HFFc6 (cell line): Measurements from ENCODE around the gene STXBP6. TPM values are rescaled to one million over a fixed set of nuclear protein-coding genes. Genes with fewer than 3 reads are reported as not detected.
"Not testable (repeated sequence)": the region's sequence is repeated elsewhere in the genome, so short reads cannot be mapped to it uniquely, and the experiment has no call there.

Source experiments
- DNase-seq: peaks from one replicate; pipeline ENCODE4 v3.0.0-alpha.2; 2018
- H3K27ac Mint-ChIP-seq: 2 replicates; pipeline ENCODE4 v1.8.0; 2020; ENCODE audit warnings: mild to moderate bottlenecking, mixed read lengths
- H3K27me3 Mint-ChIP-seq: 2 replicates; pipeline ENCODE4 v1.8.0; 2021; ENCODE audit warnings: mild to moderate bottlenecking, moderate library complexity, mixed read lengths; ENCODE audit not compliant: insufficient read depth
- H3K36me3 Mint-ChIP-seq: 2 replicates; pipeline ENCODE4 v1.8.0; 2021; ENCODE audit warnings: low read depth, mixed read lengths
- H3K4me1 Mint-ChIP-seq: 2 replicates; pipeline ENCODE4 v1.8.0; 2020; ENCODE audit warnings: low read depth, mixed read lengths
- H3K4me3 Mint-ChIP-seq: 2 replicates; pipeline ENCODE4 v1.8.0; 2020; ENCODE audit warnings: mild to moderate bottlenecking, moderate library complexity, mixed read lengths
- H3K9me3 Mint-ChIP-seq: 2 replicates; pipeline ENCODE4 v1.8.0; 2020; ENCODE audit warnings: mild to moderate bottlenecking, mixed read lengths
- total RNA-seq, 6 experiments: library from RNA; stranded (reverse); fragmentation: NEBNext Ultra II Directional; extraction: Animal tissue kit (Norgen Biotek cat#: 25700); gene quantifications; 2 replicates in 1 of 6; 3 replicates in 5 of 6; pipeline ENCODE4 v1.2.3, GENCODE V29; 2021
- TF ChIP-seq, protein P1 (sequence below): fragments of 200-600 bp; sonication (generic); IDR thresholded peaks from 2 replicates; pipeline ENCODE4 v1.5.0; 2021; ENCODE audit warnings: antibody characterized with exemption, mild to moderate bottlenecking

Gene STXBP6
- total RNA-seq, 6 experiments from 2014 or later = 15.4 to 17.5 (median 17.0) TPM

DNA sequence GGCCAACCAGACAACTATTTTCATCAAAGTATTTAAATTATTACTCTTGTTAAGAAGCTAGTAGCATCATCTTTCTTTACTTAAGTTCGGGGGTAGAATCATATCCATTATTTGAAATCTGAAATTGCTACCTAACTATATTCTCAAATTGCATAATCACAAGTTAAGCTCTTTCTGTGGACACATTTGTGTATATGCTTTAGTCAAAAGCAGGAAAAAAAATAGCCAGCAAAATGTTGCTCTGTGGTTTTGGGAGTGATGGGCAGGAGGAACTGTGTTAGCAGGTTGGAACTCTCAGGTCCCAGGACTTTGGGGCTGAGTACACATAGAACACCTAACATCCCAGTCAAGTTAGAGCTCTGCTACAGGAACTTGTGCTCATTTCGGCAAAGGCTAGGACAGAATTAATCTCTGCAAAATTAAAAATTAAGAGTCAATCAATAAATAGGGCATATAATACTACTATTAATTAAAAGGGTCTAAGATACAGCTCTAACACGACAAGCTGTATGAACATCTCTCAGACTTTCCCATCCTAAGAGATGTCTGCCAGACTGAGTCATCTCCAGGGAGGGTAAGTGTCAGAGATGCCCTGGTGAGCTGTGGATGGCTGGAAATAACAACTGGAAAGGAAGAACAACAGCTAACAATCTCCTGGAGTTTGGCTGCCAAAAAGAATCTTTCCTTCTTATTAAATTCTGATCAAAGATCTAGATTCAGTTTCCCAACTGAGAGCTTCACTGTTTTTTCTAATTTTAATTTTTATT, 212.5 kb downstream of the STXBP6 start:
- Mint-ChIP-seq H3K9me3 (no peaks in the 10 kb centered on the region), H3K4me1 (peaks cover 34% of the 10 kb centered on the region), H3K36me3 (no peaks in the 10 kb centered on the region), H3K27ac (peak overlapping the region; percentile 62), H3K27me3 (no peaks in the 10 kb centered on the region), H3K4me3 (no peak overlapping the region)
- TF ChIP-seq, protein P1, sequence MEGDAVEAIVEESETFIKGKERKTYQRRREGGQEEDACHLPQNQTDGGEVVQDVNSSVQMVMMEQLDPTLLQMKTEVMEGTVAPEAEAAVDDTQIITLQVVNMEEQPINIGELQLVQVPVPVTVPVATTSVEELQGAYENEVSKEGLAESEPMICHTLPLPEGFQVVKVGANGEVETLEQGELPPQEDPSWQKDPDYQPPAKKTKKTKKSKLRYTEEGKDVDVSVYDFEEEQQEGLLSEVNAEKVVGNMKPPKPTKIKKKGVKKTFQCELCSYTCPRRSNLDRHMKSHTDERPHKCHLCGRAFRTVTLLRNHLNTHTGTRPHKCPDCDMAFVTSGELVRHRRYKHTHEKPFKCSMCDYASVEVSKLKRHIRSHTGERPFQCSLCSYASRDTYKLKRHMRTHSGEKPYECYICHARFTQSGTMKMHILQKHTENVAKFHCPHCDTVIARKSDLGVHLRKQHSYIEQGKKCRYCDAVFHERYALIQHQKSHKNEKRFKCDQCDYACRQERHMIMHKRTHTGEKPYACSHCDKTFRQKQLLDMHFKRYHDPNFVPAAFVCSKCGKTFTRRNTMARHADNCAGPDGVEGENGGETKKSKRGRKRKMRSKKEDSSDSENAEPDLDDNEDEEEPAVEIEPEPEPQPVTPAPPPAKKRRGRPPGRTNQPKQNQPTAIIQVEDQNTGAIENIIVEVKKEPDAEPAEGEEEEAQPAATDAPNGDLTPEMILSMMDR = no peak
- DNase-seq = peak; percentile 43

DNA sequence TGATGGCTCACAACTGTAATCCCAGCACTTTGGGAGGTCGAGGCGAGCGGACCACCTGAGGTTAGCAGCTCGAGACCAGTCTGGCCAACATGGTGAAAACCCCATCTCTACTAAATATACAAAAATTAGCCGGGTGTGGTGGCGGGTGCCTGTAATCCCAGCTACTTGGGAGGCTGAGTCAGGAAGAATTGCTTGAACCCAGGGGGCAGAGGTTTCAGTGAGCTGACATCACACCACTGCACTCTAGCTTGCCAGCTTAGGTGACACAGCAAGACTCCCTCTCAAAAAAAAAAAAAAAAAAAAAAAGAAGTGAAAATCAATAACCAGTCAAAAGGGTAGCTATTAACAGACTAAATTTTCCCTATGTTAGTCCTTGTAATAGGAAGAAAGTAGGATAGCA, 213.6 kb downstream of the STXBP6 start:
- peaks cover 34% of the 10 kb centered on the region for H3K4me1 Mint-ChIP-seq
- H3K4me3 Mint-ChIP-seq, DNase-seq, H3K9me3 Mint-ChIP-seq, H3K27me3 Mint-ChIP-seq, H3K27ac Mint-ChIP-seq, H3K36me3 Mint-ChIP-seq: not testable (repeated sequence)

DNA sequence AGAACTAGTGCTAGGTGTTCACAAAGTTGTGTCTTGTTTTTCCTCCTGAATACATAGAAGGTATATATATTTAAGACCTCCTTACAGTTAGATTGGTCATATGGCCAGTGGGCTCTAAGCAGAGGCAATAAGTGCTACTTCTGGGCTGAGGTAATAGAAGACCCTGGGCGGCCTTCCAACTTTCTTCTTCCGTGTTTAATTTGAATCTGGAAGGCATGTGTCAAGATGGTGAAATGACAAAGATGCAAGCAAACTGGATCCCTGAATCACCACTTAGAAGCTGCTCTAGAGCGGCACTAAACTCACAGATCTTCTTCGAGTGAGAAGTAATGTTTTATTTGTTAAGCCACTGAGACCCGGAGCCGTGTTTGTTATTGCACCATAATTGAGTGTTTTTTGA, 215.0 kb downstream of the STXBP6 start:
- DNase-seq = no peak
- no peaks in the 10 kb centered on the region for H3K9me3 Mint-ChIP-seq
- H3K27ac Mint-ChIP-seq = no peak overlapping the region

DNA sequence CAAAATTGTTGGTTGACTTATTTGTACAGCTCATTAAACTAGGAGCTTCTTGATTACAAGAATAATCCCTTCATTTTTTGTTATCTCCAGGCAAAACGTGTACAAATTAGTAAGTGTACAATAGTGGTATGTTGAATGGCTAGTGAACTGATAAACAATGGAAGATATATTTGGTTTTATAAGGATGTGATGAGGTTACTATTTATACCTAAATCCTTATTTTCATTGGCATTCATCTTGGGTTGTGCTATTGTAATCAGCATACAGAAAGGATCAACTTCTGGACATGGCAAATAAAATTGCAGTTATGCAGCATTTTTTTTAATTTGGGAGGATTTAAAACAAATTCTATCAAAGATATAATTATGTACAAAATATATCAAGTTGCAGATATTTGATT, 216.6 kb downstream of the STXBP6 start:
- Mint-ChIP-seq H3K27ac (no peak overlapping the region), H3K4me1 (peaks cover 23% of the 10 kb centered on the region), H3K27me3 (no peaks in the 10 kb centered on the region), H3K9me3 (no peaks in the 10 kb centered on the region), H3K4me3 (no peak overlapping the region), H3K36me3 (no peaks in the 10 kb centered on the region)
- DNase-seq = no peak
- TF ChIP-seq, protein P1 = no peak

More for the DNA sequence above, 215.0 kb downstream of the STXBP6 start:
- H3K4me1 Mint-ChIP-seq = peaks cover 26% of the 10 kb centered on the region
- no peak overlapping the region for H3K4me3 Mint-ChIP-seq
- TF ChIP-seq, protein P1 = no peak
- no peaks in the 10 kb centered on the region for H3K27me3 Mint-ChIP-seq
- no peaks in the 10 kb centered on the region for H3K36me3 Mint-ChIP-seq

DNA sequence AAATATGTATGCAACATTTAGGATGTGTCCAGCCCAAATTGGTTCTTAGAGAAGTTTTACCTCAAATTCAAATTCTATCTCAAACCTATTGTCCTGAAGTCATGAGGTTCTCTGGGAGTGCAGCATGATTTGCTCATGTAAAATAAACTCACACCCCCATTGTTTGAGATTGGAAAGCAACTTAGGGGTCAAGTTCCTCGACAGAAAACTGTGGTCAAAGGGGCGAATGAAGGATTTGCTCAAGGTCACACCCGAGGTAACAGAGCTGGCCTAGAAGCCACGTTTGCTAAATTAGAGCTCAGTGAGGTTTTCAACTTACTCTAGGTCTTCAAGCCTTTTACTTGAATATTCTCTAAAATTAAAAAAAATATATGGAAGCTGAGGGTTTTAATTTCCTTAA, 218.3 kb downstream of the STXBP6 start:
- H3K27ac Mint-ChIP-seq = no peak overlapping the region
- no peaks in the 10 kb centered on the region for H3K36me3 Mint-ChIP-seq

DNA sequence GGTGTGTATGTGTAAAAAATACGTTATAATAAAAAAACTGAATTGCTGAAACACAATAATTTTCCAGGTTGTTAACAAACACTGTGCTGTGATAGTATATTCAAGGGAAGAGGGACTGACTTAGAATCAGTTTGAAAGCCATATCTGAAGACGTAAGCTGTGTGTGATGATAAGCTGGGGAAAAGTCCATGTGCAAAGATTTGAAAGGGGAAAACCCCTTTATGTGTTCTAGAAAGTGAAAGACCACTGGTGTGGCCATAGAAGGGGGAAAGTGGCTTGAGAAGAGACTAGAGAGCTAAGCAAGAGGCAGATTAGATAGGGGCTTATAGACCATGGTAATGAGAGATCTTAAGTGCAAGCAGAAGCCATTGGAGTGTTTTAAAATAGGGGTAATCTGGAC, 220.1 kb downstream of the STXBP6 start:
- DNase-seq = no peak
- H3K9me3 Mint-ChIP-seq = no peaks in the 10 kb centered on the region
- no peak overlapping the region for H3K27ac Mint-ChIP-seq
- H3K36me3 Mint-ChIP-seq = no peaks in the 10 kb centered on the region; the same call in 1 of the 2 replicates
- TF ChIP-seq, protein P1 = no peak
- H3K27me3 Mint-ChIP-seq = no peaks in the 10 kb centered on the region
- H3K4me1 Mint-ChIP-seq = peaks cover 18% of the 10 kb centered on the region
- H3K4me3 Mint-ChIP-seq = no peak overlapping the region

More for the DNA sequence above, 218.3 kb downstream of the STXBP6 start:
- peaks cover 19% of the 10 kb centered on the region for H3K4me1 Mint-ChIP-seq
- H3K9me3 Mint-ChIP-seq = no peaks in the 10 kb centered on the region
- H3K27me3 Mint-ChIP-seq = no peaks in the 10 kb centered on the region
- no peak for DNase-seq
- H3K4me3 Mint-ChIP-seq = no peak overlapping the region
- TF ChIP-seq, protein P1 = no peak
